GM11168 (cell line): ENCODE measurements around the gene RRP1.

ENCODE experiments used
- in situ Hi-C: fragments of 300-500 bp; cut with MboI; formaldehyde crosslinking; loops from one replicate; pipeline ENCODE4 v1.12.0; 2022; ENCODE audit warnings: low sequenced_read_pairs; ENCODE audit not compliant: unreplicated experiment

RRP1 gene

DNA sequence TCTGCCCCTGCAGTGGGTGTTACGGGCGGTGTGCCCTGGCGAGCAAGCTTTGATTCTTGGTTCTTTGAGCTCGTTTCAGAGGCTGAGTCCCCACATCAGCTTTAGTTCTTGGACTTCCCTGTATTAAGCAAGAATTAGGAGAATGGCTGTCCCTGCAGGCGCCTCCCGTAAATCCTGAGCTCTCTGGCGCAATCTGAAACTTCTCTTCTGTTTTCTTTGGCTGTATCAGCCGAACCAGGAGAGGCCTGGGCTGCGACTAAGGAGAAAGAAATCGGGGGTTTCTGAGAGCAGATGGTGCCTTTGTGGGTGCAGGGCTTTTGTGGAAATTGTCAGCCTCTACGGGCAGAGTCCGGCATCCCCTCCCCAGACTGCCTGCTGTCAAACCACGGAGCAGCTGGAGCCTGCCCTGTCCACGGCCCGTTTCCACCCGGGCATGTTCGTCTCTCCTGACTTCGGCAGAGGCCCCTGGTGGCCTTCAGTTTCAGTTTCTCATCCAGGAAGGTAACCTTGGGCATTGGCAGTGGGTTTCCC lies 31.2 kb upstream of the RRP1 start:
- in situ Hi-C loops, result no loop called here

- in situ Hi-C loops, result no loop called here
These were observed 30.6 kb upstream of the RRP1 start for GRCh38 chr21:43758811-43759210.

GRCh38 chr21:43759651-43760050 lies 29.7 kb upstream of the RRP1 start:
- in situ Hi-C loops, result no loop called here

- in situ Hi-C loops, result no loop called here
These were observed 28.9 kb upstream of the RRP1 start for GRCh38 chr21:43760391-43760958.

DNA sequence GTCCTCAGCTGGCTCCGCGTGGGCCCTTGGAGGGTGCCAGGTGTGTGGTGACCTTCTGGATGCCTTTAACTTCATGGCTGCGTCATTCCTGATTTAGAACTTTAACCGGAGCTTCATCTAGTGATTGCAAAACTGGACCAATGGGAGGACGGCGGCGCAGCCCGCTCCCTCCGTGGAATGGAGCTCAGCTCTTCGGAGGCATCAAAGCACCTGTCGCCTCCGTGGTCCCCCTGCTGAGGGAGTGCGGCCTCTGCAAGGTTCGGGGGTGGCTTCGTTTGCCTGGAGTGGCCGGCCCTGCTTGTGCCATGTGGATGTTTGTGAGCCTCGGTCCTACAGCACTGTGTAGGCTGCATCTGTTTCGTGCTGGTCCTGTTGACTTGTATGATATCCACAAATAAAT lies 27.5 kb upstream of the RRP1 start:
- in situ Hi-C loops, result no loop called here

DNA sequence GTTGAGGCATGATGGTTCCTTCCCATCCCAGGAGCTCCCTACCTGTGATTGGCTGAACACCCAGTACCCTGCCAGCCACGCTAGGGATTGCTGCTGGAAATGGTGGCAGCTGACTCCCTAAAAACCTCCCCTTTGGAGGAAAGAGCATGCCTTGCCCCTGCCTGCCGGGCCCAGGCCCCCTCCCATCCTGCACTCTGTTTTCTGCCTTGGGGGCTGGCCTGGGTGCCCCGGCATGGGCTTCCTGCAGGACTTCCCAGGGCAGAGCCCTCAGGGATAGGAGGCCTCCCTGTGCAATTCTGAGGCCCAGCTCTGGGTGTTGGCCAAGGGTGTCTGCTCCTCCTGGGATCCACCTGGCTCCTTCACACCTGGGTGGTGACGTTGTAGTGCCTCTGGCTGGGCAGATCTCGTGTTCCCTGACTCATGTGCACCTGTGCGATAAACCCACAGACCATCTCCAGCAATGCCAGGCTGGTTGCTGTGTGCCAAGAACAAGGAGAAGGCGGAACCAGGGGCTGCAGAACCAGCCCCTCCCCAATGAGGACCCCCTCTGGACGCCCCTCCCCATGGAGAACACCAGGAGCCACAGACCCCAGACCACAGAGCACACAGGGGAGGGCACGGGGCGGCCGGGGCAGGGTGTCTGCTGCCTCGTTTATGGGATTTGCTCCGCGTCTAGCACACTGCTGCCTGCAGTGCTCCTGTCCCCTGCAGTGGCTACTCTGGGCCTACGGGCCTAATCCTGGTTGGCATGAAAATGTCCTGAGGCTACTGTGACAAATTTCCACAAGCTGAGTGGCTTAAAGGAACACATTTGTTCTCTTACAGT lies 26.9 kb upstream of the RRP1 start:
- in situ Hi-C loops, result no loop called here

DNA sequence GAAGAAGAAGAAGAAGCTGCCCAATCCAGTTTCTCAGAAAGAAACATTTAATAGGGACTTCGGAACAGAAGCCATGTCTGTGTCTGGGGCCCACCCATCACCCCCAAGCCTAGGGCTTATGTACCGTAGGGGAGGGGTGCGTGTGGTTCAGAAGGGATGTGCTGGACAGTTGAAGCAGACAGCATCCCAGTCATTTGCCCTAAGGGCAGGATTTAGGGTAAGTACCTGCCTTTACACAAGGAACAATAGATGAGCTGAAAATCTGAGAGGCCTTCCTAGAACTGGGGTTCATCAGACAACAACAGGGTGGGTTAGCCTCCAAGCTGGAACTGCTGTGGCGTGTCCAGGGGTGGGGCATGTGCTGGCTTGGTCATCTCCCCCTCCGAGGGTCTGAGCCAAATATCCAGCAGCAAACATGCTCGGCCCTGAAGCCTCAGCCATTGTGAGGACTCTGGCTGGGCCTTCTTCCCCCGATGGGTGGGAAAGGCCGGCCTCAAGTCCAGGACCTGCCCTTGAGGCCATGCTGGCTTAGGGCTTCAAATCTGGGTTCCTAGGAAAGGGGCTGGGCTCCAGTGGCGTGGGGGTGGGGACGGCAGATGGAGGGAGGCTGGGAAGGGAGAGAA lies 25.4 kb upstream of the RRP1 start:
- in situ Hi-C loops, result no loop called here

- in situ Hi-C loops, result no loop called here
These were observed 24.5 kb upstream of the RRP1 start for GRCh38 chr21:43764576-43765495.

GRCh38 chr21:43766734-43767497 lies 22.5 kb upstream of the RRP1 start:
- in situ Hi-C loops, result no loop called here

DNA sequence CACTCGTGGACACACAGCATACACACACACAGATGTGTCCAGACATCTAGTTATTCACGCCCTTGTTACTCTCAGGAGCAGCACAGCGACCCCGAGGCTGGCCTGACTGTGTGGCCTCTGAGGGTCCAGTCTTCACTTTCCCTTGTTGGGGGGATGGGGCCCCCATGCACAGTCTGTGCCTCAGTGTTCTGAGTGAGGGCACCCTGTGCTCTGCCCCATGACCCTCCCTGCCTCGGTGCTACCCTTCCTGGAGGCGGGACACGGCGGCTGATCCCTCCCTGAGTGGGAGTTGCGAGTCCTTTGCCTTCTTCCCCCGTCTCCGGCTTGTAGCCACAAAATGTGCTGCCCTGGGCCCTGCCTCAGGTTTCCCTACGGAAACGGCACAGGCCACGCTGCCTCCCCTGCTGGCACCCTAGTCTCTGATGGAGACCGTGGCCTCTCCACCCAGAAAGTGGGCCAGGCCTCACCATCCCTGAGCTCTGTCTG lies 21.8 kb upstream of the RRP1 start:
- in situ Hi-C loops, result no loop called here

- in situ Hi-C loops, result no loop called here
These were observed 21.2 kb upstream of the RRP1 start for GRCh38 chr21:43767984-43768867.

- in situ Hi-C loops, result no loop called here
These were observed 20.6 kb upstream of the RRP1 start for GRCh38 chr21:43768868-43769167.

DNA sequence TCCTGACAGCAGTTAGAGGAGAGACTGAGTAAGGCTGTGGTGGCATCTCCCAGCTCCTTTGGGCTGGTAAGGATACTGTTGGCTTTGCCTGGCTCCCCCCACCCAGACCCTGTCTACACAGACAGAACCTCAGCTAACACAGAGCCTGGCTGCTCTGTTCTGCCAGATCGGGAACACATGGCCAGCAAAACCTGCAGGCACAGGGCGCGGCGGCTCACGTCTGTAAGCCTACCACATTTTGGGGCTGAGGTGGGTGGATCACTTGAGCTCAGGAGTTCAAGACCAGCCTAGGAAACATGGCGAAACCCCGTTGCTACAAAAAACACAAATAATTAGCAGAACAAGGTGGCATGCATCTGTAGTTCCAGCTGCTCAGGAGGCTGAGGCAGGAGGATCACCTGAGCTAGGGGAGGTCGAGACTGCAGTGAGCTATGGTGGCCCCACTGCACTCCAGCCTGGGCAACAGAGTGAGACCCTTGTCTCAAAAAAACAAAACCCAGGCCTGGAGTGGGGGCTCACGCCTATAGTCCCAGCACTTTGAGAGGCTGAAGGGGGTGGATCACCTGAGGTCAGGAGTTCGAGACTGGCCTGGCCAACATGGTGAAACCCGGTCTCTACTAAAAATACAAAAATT lies 19.9 kb upstream of the RRP1 start:
- in situ Hi-C loops, result no loop called here

- in situ Hi-C loops, result no loop called here
These were observed 19.2 kb upstream of the RRP1 start for GRCh38 chr21:43770066-43770655.

DNA sequence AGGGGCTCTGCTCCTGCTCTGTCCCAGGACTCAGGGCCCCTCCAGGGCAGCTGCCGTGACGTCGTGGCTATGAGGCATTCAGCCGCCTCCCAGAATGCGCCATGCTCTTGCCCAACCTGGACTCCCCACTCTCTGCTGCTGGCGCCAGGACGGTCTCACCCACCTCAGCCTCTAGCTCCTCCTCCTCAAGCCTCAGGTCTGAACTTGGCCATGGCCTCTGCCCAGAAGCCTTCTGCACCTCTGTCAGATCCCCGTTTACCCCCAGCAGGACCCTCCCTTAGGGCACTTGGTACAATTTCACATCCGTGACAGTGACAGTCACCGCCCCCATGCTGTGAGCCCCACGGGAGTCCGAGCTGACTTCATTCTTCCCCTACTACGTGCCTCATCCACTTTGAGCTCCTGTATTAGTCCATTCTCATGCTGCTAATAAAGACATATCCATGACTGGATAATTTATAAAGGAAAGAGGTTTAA lies 18.1 kb upstream of the RRP1 start:
- in situ Hi-C loops, result no loop called here

DNA sequence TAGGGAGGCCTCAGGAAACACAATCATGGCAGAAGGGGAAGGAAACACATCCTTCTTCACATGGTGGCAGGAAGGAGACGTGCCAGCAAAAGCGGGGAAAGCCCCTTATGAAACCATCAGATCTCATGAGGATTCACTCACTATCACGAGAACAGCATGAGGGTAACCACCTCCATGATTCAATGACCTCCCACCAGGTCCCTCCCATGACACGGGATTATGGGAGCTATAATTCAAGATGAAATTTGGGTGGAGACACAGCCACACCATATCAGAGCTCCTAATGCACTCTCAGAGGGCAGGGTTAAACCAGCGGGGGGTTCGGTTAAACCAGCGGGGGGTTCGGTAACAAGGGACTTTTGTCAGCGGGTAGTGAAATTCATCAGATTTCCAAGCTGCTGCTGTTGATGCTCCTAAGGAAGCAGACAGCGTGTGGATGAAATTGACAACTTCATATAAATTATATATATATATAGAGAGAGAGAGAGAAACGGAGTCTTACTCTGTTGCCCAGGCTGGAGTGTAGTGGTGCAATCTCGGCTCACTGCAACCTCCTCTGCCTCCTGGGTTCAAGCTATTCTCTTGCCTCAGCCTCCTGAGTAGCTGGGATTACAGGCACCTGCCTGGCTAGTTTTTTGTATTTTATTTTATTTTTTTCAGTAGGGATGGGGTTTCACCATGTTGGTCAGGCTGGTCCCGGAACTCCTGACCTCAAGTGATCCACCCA lies 17.5 kb upstream of the RRP1 start:
- in situ Hi-C loops, result no loop called here

DNA sequence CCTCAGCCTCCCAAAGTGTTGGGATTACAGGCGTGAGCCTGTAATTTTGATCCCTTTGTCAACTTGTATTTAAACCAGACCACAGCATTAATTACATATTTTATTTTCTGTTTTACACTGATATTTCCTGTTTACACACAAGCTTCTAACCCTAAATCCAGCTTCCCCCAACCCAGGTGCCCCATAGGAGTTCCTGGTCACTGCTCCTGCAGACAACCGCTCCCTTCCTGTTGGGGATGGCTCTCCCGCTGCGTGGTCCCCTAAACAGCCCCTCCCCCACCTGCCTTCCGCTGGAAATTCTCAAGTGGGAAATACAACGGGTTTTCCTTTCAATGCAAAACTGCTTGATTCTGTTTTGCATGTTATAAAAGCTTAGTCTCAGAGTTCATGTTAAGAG lies 17.0 kb upstream of the RRP1 start:
- in situ Hi-C loops, result no loop called here
